Uterus (tissue), 4 donors: ENCODE measurements around the gene INSRR. TPM values are rescaled to one million over a fixed set of nuclear protein-coding genes. Genes with fewer than 3 reads are reported as not detected.

Source experiments
- DNase-seq, 2 donors: peaks; one replicate each; pipeline ENCODE4 v3.0.0-alpha.2; 2019 to 2020
- H3K27ac ChIP-seq, 2 donors: fragments of 200-600 bp; sonication (generic); 1 replicate in 1 of 2; 2 replicates in 1 of 2; pipeline ENCODE4 v1.5.1; 2016 to 2018
- H3K27me3 ChIP-seq, 2 donors: fragments of 200-600 bp; sonication (generic); one replicate each; pipeline ENCODE4 v1.5.1; 2018 to 2019; ENCODE audit warnings: control low read depth in 1 of 2
- H3K36me3 ChIP-seq, 2 donors: fragments of 200-600 bp; sonication (generic); one replicate each; pipeline ENCODE4 v1.5.1; 2019; ENCODE audit warnings: control low read depth in 1 of 2
- H3K4me1 ChIP-seq, 2 donors: fragments of 200-600 bp; sonication (generic); one replicate each; pipeline ENCODE4 v1.5.1; 2018 to 2019; ENCODE audit warnings: control low read depth in 1 of 2
- H3K4me3 ChIP-seq, 2 donors: fragments of 200-600 bp; sonication (generic); 1 replicate in 1 of 2; 2 replicates in 1 of 2; pipeline ENCODE4 v1.5.1; 2018 to 2019; ENCODE audit warnings: mild to moderate bottlenecking in 1 of 2
- H3K9me3 ChIP-seq, 2 donors: fragments of 200-600 bp; sonication (generic); one replicate each; pipeline ENCODE4 v1.5.1; 2019; ENCODE audit warnings: control low read depth in 1 of 2
- CTCF ChIP-seq, 4 experiments: fragments of 200-600 bp in 2 of 4; fragments of 450-650 bp in 2 of 4; sonication (generic) in 2 of 4; IDR thresholded peaks; one replicate each; pipeline ENCODE4 v1.5.1; 2016 to 2019; ENCODE audit warnings: antibody characterized with exemption in 4 of 4, mild to moderate bottlenecking in 2 of 4, moderate library complexity in 1 of 4
- POLR2A ChIP-seq, 2 donors: fragments of 450-650 bp; IDR thresholded peaks; one replicate each; pipeline ENCODE4 v1.6.1; 2016; ENCODE audit warnings: antibody characterized with exemption in 2 of 2, mild to moderate bottlenecking in 1 of 2, moderate library complexity in 1 of 2
- intact Hi-C: fragments of 100-400 bp; cut with DNase I; formaldehyde crosslinking; loops from one replicate; pipeline ENCODE4 v1.15.1; 2023; ENCODE audit warnings: low total_unique reads
- total RNA-seq, 4 donors: library from RNA; depleted of rRNA in 3 of 4; stranded (reverse); fragments of >200 nt in 3 of 4; gene quantifications; one replicate each; pipeline versions ENCODE4 v1.1.0 to v1.2.4, GENCODE V29; 2014 to 2023
- donor health status: DM: yes; HTN: yes; CAD: no.

The INSRR gene
- total RNA-seq, 4 donors from 2014 or later, result 1.2 TPM; not detected in 3

GRCh38 chr1:156840186-156840897 is 18.6 kb downstream of the INSRR start:
- no peak for TF ChIP-seq CTCF (IDR thresholded peaks at IDR 0.05)
- TF ChIP-seq POLR2A (IDR thresholded peaks at IDR 0.05), result no peak
- H3K4me1 ChIP-seq, result no peaks in the 10 kb centered on the region
- H3K27ac ChIP-seq, result no peak overlapping the region
- DNase-seq, result no peak
- H3K4me3 ChIP-seq, result no peak overlapping the region
- peaks cover 4% of the 10 kb centered on the region in 2 donors for H3K27me3 ChIP-seq
- intact Hi-C loops, result no loop called here
- no peaks in the 10 kb centered on the region for H3K9me3 ChIP-seq
- no peaks in the 10 kb centered on the region for H3K36me3 ChIP-seq

GRCh38 chr1:156839426-156840109 is 19.3 kb downstream of the INSRR start:
- DNase-seq, result no peak
- intact Hi-C loops, result no loop called here
- H3K4me3 ChIP-seq, result no peak overlapping the region
- TF ChIP-seq CTCF (IDR thresholded peaks at IDR 0.05) (no peak), POLR2A (IDR thresholded peaks at IDR 0.05) (no peak)
- H3K9me3 ChIP-seq, result no peaks in the 10 kb centered on the region
- no peak overlapping the region for H3K27ac ChIP-seq
- no peaks in the 10 kb centered on the region for H3K27me3 ChIP-seq
- no peaks in the 10 kb centered on the region for H3K4me1 ChIP-seq
- no peaks in the 10 kb centered on the region for H3K36me3 ChIP-seq

DNA sequence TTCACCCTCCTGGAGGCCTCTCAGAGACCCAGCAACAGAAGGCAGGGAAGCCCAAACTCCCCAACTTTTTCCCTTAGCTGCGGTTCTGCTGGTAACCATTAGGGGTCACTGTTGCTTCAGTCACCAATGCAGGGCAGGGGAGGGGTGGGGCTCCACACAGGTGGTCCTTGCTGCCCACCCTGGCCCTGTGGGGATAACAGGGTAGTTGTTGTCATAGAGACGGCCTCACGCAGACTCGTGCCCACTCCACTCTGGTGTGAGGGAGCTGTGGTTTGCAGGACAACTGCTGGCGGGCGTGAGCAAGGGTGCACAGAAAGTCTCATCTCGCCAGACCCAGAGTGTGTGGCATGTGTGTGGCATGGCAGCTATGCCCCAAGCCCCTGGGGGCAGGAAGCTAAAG is 19.9 kb downstream of the INSRR start:
- no peaks in the 10 kb centered on the region for H3K4me1 ChIP-seq
- no peak overlapping the region for H3K27ac ChIP-seq
- no peak overlapping the region for H3K4me3 ChIP-seq
- H3K9me3 ChIP-seq, result no peaks in the 10 kb centered on the region
- no peaks in the 10 kb centered on the region for H3K36me3 ChIP-seq
- TF ChIP-seq POLR2A (IDR thresholded peaks at IDR 0.05), result no peak
- peak; percentile 62 to 70 (median 66) for TF ChIP-seq CTCF (IDR thresholded peaks at IDR 0.05)
- H3K27me3 ChIP-seq, result no peaks in the 10 kb centered on the region
- intact Hi-C loops, result no loop called here
- DNase-seq, result no peak

GRCh38 chr1:156836892-156837291 is 22.0 kb downstream of the INSRR start:
- H3K27me3 ChIP-seq, result no peaks in the 10 kb centered on the region
- no peak overlapping the region for H3K4me3 ChIP-seq
- H3K9me3 ChIP-seq, result no peaks in the 10 kb centered on the region
- no peaks in the 10 kb centered on the region for H3K36me3 ChIP-seq
- DNase-seq, result no peak
- intact Hi-C loops, result no loop called here
- H3K4me1 ChIP-seq, result no peaks in the 10 kb centered on the region
- no peak overlapping the region for H3K27ac ChIP-seq
- no peak for TF ChIP-seq CTCF (IDR thresholded peaks at IDR 0.05)
- TF ChIP-seq POLR2A (IDR thresholded peaks at IDR 0.05), result no peak

DNA sequence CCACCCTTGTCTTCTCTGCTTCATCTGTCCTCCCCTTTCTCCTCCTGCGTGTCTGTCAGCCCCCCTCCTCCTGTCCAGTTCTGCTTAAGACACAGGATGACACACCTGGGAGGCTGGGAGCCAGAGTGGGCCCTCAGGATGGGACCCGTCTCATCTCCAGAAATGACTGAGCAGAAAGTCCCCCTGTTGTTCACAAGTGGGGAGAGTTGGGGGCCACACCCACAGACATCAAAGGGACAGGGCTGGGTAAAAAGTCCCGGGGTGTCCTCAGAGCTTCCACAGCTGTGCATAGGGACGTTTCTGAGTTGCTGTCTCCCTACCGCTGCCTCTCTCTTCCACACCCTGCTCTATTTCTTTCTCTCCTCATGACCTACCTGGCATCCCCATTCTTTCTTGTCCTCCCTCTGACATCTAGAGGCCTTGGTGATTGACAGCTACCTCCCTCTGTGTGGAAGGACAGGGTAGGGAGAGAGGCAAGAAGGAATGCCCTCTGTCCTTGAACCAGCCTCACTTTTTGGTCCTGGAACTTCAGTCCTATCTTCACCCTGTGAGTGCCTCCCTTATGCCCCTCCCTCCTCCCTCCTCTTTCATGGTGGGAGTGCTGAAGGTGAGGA is 22.8 kb downstream of the INSRR start:
- Histone ChIP-seq H3K4me3 (no peak overlapping the region), H3K9me3 (no peaks in the 10 kb centered on the region), H3K36me3 (no peaks in the 10 kb centered on the region), H3K27me3 (no peaks in the 10 kb centered on the region), H3K4me1 (no peaks in the 10 kb centered on the region), H3K27ac (no peak overlapping the region)
- TF ChIP-seq POLR2A (IDR thresholded peaks at IDR 0.05) (no peak), CTCF (IDR thresholded peaks at IDR 0.05) (no peak)
- intact Hi-C loops, result no loop called here
- DNase-seq, result no peak
